PC-3 (cell line): Measurements from ENCODE around the gene MEGF9. TPM values are rescaled to one million over a fixed set of nuclear protein-coding genes. Genes with fewer than 3 reads are reported as not detected.

ENCODE experiments used
- ATAC-seq: fragments of 200-7000 bp; cut with Tn5 transposase; 2 replicates; pipeline ENCODE4 v1.9.1; 2020; ENCODE audit warnings: mild to moderate bottlenecking, moderate library complexity
- Bru-seq: library from RNA; stranded (reverse); fragments of 400-500 nt; gene quantifications from one replicate; lab custom pipeline; 2021; lab: Mats Ljungman, UMichigan
- BruChase-seq, 2 experiments: library from RNA; stranded (reverse); fragments of 400-500 nt; gene quantifications; one replicate each; lab custom pipeline; 2021; lab: Mats Ljungman, UMichigan
- BruUV-seq: library from RNA; stranded (reverse); fragments of 400-500 nt; replicated peaks from 2 replicates; lab custom pipeline; 2021; lab: Mats Ljungman, UMichigan
- CTCF ChIA-PET: fragments of 300-600 bp; sonication (Branson Sonifier 250); formaldehyde crosslinking; loops from one replicate; lab custom pipeline; 2022; ENCODE audit warnings: antibody characterized with exemption; lab: Charles Lee
- POLR2A ChIA-PET: fragments of 300-600 bp; sonication (Branson Sonifier 250); formaldehyde crosslinking; loops from one replicate; lab custom pipeline; 2022; ENCODE audit warnings: antibody characterized with exemption; ENCODE audit not compliant: unreplicated experiment; lab: Charles Lee
- DNase-seq: peaks from one replicate; pipeline ENCODE4 v3.0.0-alpha.2; 2015
- H2AFZ ChIP-seq: fragments of 300-600 bp; sonication (generic); 2 replicates; pipeline ENCODE4 v1.6.0; 2016; ENCODE audit warnings: antibody characterized with exemption, low read length
- H3F3A ChIP-seq: fragments of 300-600 bp; sonication (generic); one replicate; pipeline ENCODE4 v1.6.0; 2017; ENCODE audit warnings: antibody characterized with exemption, low read length, control low read depth, mild to moderate bottlenecking; ENCODE audit not compliant: unreplicated experiment
- H3K27ac ChIP-seq: fragments of 300-600 bp; sonication (generic); 2 replicates; pipeline ENCODE4 v1.5.1; 2016; ENCODE audit warnings: mild to moderate bottlenecking, low read length
- H3K27me3 ChIP-seq: fragments of 300-600 bp; sonication (generic); 2 replicates; pipeline ENCODE4 v1.6.1; 2016; ENCODE audit warnings: low read length, mixed read lengths
- H3K36me3 ChIP-seq: fragments of 300-600 bp; sonication (generic); 2 replicates; pipeline ENCODE4 v1.6.1; 2016; ENCODE audit warnings: low read depth, mixed run types, low read length, mixed read lengths
- H3K4me1 ChIP-seq: fragments of 300-600 bp; sonication (generic); 2 replicates; pipeline ENCODE4 v1.5.1; 2016; ENCODE audit warnings: low read length; ENCODE audit not compliant: insufficient read depth
- H3K4me2 ChIP-seq: fragments of 300-600 bp; sonication (generic); 2 replicates; pipeline ENCODE4 v1.6.0; 2016; ENCODE audit warnings: low read length
- H3K4me3 ChIP-seq: fragments of 300-600 bp; sonication (generic); 2 replicates; pipeline ENCODE4 v1.5.1; 2016; ENCODE audit warnings: mild to moderate bottlenecking, low read length, mixed read lengths
- H3K79me2 ChIP-seq: fragments of 300-600 bp; sonication (generic); 2 replicates; pipeline ENCODE4 v1.6.1; 2017; ENCODE audit warnings: low read length, mixed read lengths
- H3K9ac ChIP-seq: fragments of 300-600 bp; sonication (generic); 2 replicates; pipeline ENCODE4 v1.6.0; 2016; ENCODE audit warnings: mild to moderate bottlenecking, low read length
- H3K9me2 ChIP-seq: fragments of 300-600 bp; sonication (generic); replicated peaks from 2 replicates; pipeline ENCODE4 v1.6.1; 2016; ENCODE audit warnings: mixed run types, low read length, mixed read lengths
- H3K9me3 ChIP-seq: fragments of 300-600 bp; sonication (generic); 2 replicates; pipeline ENCODE4 v1.6.1; 2016; ENCODE audit warnings: low read length, mixed read lengths
- H4K20me1 ChIP-seq: fragments of 300-600 bp; sonication (generic); 2 replicates; pipeline ENCODE4 v1.6.1; 2016; ENCODE audit warnings: low read length, mixed read lengths
- EZH2 ChIP-seq: fragments of 300-600 bp; sonication (generic); IDR thresholded peaks from one replicate; pipeline ENCODE4 v1.6.1; 2017; ENCODE audit warnings: antibody characterized with exemption, mild to moderate bottlenecking, low read length; ENCODE audit not compliant: unreplicated experiment
- EZH2phosphoT487 ChIP-seq: fragments of 300-600 bp; sonication (generic); IDR thresholded peaks from 2 replicates; pipeline ENCODE4 v1.6.1; 2018; ENCODE audit warnings: mild to moderate bottlenecking, antibody characterized with exemption, low read length, borderline replicate concordance
- intact Hi-C: fragments of 100-400 bp; cut with micrococcal nuclease; formaldehyde crosslinking; loops from 2 replicates; pipeline ENCODE4 v1.9.0; 2023
- long read RNA-seq: library from polyadenylated mRNA; unstranded; transcript quantifications from one replicate; pipeline ENCODE4 v2.0.0, GENCODE V29; 2021; ENCODE audit not compliant: unreplicated experiment
- total RNA-seq: library from RNA; depleted of rRNA; stranded (reverse); fragments of >200 nt; gene quantifications from 2 replicates; pipeline ENCODE4 v1.2.3, GENCODE V29; 2014; rRNA removed
- TF ChIP-seq, protein P1 (sequence below): fragments of 300-600 bp; sonication (generic); conservative IDR thresholded peaks from 2 replicates; pipeline ENCODE4 v1.5.1; 2017; ENCODE audit warnings: antibody characterized with exemption, low read depth, mild to moderate bottlenecking, low read length

MEGF9 gene
- total RNA-seq (2.6 and 3.1 TPM in 2 replicates), Bru-seq, nascent RNA (percentile 57 among the genes with signal in this experiment), BruChase-seq, experiment 1, labeled RNA remaining after a 6-hour chase (percentile 58 among the genes with signal in this experiment), BruChase-seq, experiment 2, labeled RNA remaining after a 2-hour chase (percentile 52 among the genes with signal in this experiment)
- long read RNA-seq, full-length matches to known transcripts: 1 of 8 reads
- long read RNA-seq, partial matches to known transcripts: 1 of 8 reads
- long read RNA-seq, other reads (novel, unspliced or antisense): 6 of 8 reads

DNA sequence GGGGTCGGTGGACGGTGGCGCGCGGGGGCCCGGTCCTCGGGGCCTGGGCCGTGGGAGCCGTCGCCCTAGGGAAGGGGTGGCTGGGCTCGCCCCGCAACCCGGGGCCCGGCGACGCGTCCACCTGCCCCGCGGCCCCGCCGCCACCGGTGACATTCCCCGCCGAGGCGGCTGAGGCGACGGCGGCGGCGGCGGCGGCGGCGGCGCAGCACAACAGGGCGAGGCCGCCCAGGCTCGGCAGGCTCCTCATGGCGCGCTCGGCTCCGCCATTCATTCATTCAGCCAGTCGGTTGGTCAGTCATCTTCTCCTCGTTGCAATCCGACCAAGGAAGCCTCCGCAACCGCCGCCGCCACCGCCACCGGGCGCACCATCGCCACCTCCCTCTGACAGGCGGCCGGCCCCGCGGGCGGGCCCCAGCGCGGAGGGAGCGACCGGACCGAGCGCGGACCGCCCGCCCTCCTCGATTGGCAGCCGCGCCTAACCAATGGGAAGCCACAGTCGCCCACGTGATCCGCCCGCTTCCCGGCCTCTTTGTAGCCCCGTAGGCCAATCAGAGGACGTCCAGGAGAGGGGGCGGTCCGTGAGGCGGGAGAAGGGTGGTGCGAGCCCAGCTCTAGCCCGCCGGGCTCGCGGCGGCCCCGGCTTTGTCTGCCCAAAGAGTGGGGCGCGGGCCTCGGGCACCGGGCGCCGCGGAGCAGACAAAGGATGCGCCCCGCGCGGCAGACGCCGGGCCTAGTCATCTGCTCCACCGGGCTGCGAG, at the start of gene MEGF9:
Gene MEGF9, minus strand, starts transcription at position 383 of the 758 bp plus-strand sequence. Its CDS starts 112 bp downstream, at position 271.
- CTCF ChIA-PET: no interaction called here

DNA sequence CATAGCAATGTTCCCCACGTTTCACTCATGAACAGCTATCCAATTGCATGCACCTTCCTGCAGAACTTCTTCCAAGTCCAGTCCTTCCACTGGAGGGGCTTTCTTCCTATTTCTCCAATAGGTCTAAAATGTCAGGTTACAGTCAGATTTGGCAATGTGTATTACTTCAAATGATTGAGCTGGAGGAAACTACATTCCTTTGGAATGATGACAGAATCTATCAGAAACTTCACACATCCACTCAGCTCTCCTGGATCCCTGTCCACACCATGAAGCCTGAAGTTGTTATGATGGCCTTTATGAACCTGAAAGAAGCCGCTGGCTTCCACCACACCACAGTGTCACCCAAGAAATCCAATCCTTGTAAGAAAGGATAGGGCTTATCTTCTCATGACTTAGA, 46.7 kb upstream of the MEGF9 start:
- H3K9me3 ChIP-seq: no peaks in the 10 kb centered on the region
- ChIA-PET POLR2A (no interaction called here), CTCF (no interaction called here)
- TF ChIP-seq EZH2 (no peak), EZH2phosphoT487 (no peak)
- TF ChIP-seq, protein P1, sequence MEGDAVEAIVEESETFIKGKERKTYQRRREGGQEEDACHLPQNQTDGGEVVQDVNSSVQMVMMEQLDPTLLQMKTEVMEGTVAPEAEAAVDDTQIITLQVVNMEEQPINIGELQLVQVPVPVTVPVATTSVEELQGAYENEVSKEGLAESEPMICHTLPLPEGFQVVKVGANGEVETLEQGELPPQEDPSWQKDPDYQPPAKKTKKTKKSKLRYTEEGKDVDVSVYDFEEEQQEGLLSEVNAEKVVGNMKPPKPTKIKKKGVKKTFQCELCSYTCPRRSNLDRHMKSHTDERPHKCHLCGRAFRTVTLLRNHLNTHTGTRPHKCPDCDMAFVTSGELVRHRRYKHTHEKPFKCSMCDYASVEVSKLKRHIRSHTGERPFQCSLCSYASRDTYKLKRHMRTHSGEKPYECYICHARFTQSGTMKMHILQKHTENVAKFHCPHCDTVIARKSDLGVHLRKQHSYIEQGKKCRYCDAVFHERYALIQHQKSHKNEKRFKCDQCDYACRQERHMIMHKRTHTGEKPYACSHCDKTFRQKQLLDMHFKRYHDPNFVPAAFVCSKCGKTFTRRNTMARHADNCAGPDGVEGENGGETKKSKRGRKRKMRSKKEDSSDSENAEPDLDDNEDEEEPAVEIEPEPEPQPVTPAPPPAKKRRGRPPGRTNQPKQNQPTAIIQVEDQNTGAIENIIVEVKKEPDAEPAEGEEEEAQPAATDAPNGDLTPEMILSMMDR: no peak
- H2AFZ ChIP-seq: no peak overlapping the region
- no peaks in the 10 kb centered on the region for H3K4me1 ChIP-seq
- no peaks in the 10 kb centered on the region; the same call in 1 of the 2 replicates for H3K79me2 ChIP-seq
- no peaks in the 10 kb centered on the region for H4K20me1 ChIP-seq
- BruUV-seq: no TSS peak
- H3K36me3 ChIP-seq: peaks cover 15% of the 10 kb centered on the region; the same call in 1 of the 2 replicates
- ATAC-seq: no peak
- H3F3A ChIP-seq: no peaks in the 10 kb centered on the region
- no peak overlapping the region for H3K4me3 ChIP-seq
- intact Hi-C loops: no loop called here
- no peak for DNase-seq
- no peak overlapping the region for H3K27ac ChIP-seq
- no peaks in the 10 kb centered on the region for H3K9me2 ChIP-seq
- H3K9ac ChIP-seq: no peak overlapping the region
- H3K27me3 ChIP-seq: no peaks in the 10 kb centered on the region
- H3K4me2 ChIP-seq: no peak overlapping the region

More for the DNA sequence above, at the start of gene MEGF9:
- Histone ChIP-seq H3K27me3 (no peaks in the 10 kb centered on the region), H3K9ac (peak within 1 kb of the TSS; percentile 69), H4K20me1 (no peaks in the 10 kb centered on the region), H3F3A (no peaks in the 10 kb centered on the region), H3K36me3 (no peaks in the 10 kb centered on the region), H3K4me1 (peaks cover 35% of the 10 kb centered on the region), H3K4me2 (peak within 1 kb of the TSS; percentile 72), H3K79me2 (peaks cover 29% of the 10 kb centered on the region), H2AFZ (peak within 1 kb of the TSS; percentile 86), H3K9me2 (no peaks in the 10 kb centered on the region), H3K4me3 (peak within 1 kb of the TSS; percentile 83), H3K9me3 (no peaks in the 10 kb centered on the region), H3K27ac (no peak within 1 kb of the TSS)
- POLR2A ChIA-PET: no interaction called here
- BruUV-seq: no TSS peak
- intact Hi-C loops: no loop called here
- TF ChIP-seq EZH2phosphoT487 (no peak), EZH2 (no peak)
- TF ChIP-seq, protein P1: no peak
- ATAC-seq (peak; percentile 92), DNase-seq (peak; percentile 93)
